MV-4-11 (cell line): ENCODE measurements around the gene SLC31A1.

ENCODE experiments used
- DNase-seq: peaks from one replicate; lab custom pipeline; 2025; lab: John Stamatoyannopoulos, UW

Gene SLC31A1

GRCh38 chr9:113307396-113307975 lies 86.1 kb downstream of the SLC31A1 start:
- no peak for DNase-seq

DNA sequence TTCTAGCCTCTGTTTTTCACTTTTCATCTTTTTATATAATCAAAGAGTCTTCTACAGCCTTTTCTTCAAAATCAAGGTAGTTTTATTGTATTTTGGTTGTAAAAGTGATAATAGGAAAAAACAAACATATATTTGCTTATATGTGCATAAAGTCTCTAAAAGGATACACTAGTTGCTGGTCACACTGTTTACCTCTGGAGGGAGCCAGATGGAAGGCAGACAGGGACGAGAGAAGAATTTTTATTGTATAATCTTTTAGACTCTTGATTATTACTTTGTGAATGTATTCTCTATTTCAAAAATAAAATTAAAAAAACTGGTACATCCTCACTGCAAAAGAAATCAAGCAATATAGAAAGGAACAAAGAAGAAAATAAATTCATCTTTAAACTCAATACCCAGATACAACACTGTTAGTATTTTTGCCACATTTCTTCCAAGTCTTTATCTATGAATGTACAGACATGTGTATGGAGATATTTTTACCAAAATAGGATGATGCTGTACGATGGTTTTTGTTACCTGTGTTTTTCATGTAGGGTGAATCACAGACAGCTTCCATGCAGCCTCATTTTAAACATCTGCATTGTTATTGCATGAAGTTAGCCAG lies 88.0 kb downstream of the SLC31A1 start:
- DNase-seq, result peak; percentile 41

GRCh38 chr9:113310538-113310937 lies 89.2 kb downstream of the SLC31A1 start:
- DNase-seq, result no peak

DNA sequence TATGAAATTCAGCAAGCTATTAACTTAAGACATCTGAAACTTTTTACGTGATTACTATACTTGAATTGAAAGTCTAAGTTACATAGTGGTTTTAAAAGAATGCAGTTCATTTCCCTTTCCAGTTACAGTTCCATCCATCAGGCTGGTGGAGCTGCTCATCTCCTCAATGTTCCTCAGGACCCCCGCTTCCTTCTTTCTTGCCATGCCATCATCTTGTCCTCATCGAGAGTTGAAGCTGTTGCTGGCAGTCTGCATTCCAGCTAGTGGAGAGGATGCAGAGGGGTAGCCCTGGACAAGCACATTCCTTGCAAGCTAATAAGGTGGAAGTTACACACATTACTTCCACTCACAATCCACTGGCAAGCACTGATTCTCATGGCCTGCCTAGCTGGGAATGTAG lies 90.6 kb downstream of the SLC31A1 start:
- DNase-seq, result no peak

GRCh38 chr9:113313261-113313660 lies 91.9 kb downstream of the SLC31A1 start:
- no peak for DNase-seq
